ENCODE results near the gene BRAT1. TPM values are rescaled to one million over a fixed set of nuclear protein-coding genes. Genes with fewer than 3 reads are reported as not detected.

The BRAT1 gene
- total and polyA plus RNA-seq, 2 donors (not counting 1 experiment from before 2014, with no cell fraction given): 4.0 to 20.1 TPM

DNA sequence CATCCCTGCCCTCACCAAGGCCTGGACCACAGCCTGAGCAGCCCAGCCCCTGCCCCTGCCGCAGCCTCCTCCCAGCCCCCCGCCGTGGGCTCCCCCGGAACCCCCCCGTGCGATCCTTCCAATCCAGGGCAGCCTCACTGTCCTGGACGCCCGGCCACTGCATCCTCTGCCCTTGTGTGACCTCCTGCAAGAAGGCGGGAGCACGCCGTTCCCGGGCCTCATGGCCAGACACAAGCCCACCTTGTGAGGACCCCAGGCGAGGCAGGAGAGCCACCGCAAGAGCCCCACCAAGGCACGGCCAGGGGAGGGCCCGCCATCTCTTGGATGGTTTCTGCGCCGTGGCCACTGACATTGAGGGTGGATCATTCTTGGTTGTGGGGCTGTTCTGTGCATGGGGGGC lies 43.6 kb downstream of the BRAT1 start:
- Histone ChIP-seq H3K4me2 (ENCODE audit: extremely low read depth, insufficient read depth, low read length) (no peak overlapping the region), H3K27me3 (ENCODE audit: control insufficient read depth, insufficient read depth, low read length) (peaks cover 2% of the 10 kb centered on the region), H3K79me2 (ENCODE audit: control insufficient read depth, insufficient read depth, low read length) (no peaks in the 10 kb centered on the region), H4K20me1 (ENCODE audit: control insufficient read depth, extremely low read depth, insufficient read depth, low read length) (no peaks in the 10 kb centered on the region), H3K27ac (ENCODE audit: insufficient read depth, low read length) (no peak overlapping the region), H3K9ac (ENCODE audit: insufficient read depth, low read length) (no peak overlapping the region), H2AFZ (ENCODE audit: low read length) (no peak overlapping the region), H3K9me3 (ENCODE audit: control insufficient read depth, insufficient read depth, low read depth, low read length) (no peaks in the 10 kb centered on the region), H3K4me3 (replicated peaks in 1 of 4; ENCODE audit: control extremely low read depth in 1 of 4, insufficient read depth in 1 of 4, low read depth in 3 of 4, low read length in 4 of 4) (no peak overlapping the region), H3K4me1 (ENCODE audit: control insufficient read depth, extremely low read depth, insufficient read depth, low read length) (peaks cover 13% of the 10 kb centered on the region), H3K36me3 (ENCODE audit: control insufficient read depth, insufficient read depth, low read length) (no peaks in the 10 kb centered on the region)
- DNase-seq (ENCODE audit: low read depth in 2 of 2): no peak
- no peak for TF ChIP-seq EZH2 (IDR thresholded peaks at IDR 0.05; ENCODE audit: low read length, missing control alignments)
- TF ChIP-seq, protein P1, sequence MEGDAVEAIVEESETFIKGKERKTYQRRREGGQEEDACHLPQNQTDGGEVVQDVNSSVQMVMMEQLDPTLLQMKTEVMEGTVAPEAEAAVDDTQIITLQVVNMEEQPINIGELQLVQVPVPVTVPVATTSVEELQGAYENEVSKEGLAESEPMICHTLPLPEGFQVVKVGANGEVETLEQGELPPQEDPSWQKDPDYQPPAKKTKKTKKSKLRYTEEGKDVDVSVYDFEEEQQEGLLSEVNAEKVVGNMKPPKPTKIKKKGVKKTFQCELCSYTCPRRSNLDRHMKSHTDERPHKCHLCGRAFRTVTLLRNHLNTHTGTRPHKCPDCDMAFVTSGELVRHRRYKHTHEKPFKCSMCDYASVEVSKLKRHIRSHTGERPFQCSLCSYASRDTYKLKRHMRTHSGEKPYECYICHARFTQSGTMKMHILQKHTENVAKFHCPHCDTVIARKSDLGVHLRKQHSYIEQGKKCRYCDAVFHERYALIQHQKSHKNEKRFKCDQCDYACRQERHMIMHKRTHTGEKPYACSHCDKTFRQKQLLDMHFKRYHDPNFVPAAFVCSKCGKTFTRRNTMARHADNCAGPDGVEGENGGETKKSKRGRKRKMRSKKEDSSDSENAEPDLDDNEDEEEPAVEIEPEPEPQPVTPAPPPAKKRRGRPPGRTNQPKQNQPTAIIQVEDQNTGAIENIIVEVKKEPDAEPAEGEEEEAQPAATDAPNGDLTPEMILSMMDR (conservative IDR thresholded peaks at IDR 0.05 in 1 of 2, IDR thresholded peaks at IDR 0.05 in 1 of 2; ENCODE audit: low read depth in 1 of 2, low read length in 2 of 2): no peak

DNA sequence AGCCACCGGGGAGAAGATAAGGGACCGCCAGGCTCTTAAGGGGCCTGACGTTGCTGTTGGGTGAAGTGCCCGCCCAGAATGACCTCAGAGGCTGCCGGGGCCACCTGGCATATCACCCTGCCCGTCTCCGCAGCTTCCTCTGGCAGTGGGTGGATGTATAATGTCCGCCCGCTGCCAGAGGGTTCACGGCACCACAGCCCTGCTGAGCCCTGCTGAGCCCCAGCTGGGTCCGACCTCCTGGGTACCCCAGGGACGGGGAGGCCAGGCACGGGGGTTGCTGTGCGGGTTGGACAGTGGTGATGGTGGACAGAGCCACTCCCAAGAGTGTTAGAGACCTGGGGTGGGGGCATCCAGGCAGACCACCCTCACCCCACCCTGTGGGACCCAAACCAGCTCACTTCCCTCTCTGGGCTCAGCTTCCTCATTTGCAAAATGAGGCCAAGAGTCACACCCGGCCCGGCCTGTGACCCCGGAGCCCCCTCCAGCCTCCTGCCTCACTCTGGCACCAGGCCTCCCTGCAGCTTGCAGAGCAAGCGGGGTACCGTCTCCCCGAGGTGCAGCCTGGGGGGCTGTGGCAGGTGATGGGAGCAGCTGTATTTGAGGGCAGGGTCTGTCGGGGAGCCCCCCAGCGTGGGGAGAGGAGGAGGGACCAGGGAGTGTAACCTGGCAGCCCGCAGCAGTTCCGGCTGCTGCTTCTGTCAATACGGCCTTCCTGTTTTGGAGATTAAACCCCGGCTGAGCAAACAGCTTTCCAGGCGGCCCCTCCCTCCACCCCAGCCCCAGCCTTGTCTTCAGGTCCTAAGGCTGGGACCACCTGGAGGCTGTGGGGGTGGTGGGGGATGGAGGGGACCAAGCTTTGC lies 44.2 kb downstream of the BRAT1 start:
- H3K36me3 ChIP-seq (ENCODE audit: control insufficient read depth, insufficient read depth, low read length): no peaks in the 10 kb centered on the region
- peaks cover 2% of the 10 kb centered on the region for H3K27me3 ChIP-seq (ENCODE audit: control insufficient read depth, insufficient read depth, low read length)
- H3K79me2 ChIP-seq (ENCODE audit: control insufficient read depth, insufficient read depth, low read length): no peaks in the 10 kb centered on the region
- H3K4me2 ChIP-seq (ENCODE audit: extremely low read depth, insufficient read depth, low read length): no peak overlapping the region
- H3K4me1 ChIP-seq (ENCODE audit: control insufficient read depth, extremely low read depth, insufficient read depth, low read length): peaks cover 6% of the 10 kb centered on the region
- no peak overlapping the region for H3K4me3 ChIP-seq (replicated peaks in 1 of 4; ENCODE audit: control extremely low read depth in 1 of 4, insufficient read depth in 1 of 4, low read depth in 3 of 4, low read length in 4 of 4)
- no peaks in the 10 kb centered on the region for H3K9me3 ChIP-seq (ENCODE audit: control insufficient read depth, insufficient read depth, low read depth, low read length)
- H4K20me1 ChIP-seq (ENCODE audit: control insufficient read depth, extremely low read depth, insufficient read depth, low read length): no peaks in the 10 kb centered on the region
- TF ChIP-seq EZH2 (IDR thresholded peaks at IDR 0.05; ENCODE audit: low read length, missing control alignments): no peak
- TF ChIP-seq, protein P1 (conservative IDR thresholded peaks at IDR 0.05 in 1 of 2, IDR thresholded peaks at IDR 0.05 in 1 of 2; ENCODE audit: low read depth in 1 of 2, low read length in 2 of 2): no peak
- no peak overlapping the region for H3K27ac ChIP-seq (ENCODE audit: insufficient read depth, low read length)
- no peak overlapping the region for H2AFZ ChIP-seq (ENCODE audit: low read length)
- DNase-seq (ENCODE audit: low read depth in 2 of 2): no peak
- H3K9ac ChIP-seq (ENCODE audit: insufficient read depth, low read length): no peak overlapping the region

DNA sequence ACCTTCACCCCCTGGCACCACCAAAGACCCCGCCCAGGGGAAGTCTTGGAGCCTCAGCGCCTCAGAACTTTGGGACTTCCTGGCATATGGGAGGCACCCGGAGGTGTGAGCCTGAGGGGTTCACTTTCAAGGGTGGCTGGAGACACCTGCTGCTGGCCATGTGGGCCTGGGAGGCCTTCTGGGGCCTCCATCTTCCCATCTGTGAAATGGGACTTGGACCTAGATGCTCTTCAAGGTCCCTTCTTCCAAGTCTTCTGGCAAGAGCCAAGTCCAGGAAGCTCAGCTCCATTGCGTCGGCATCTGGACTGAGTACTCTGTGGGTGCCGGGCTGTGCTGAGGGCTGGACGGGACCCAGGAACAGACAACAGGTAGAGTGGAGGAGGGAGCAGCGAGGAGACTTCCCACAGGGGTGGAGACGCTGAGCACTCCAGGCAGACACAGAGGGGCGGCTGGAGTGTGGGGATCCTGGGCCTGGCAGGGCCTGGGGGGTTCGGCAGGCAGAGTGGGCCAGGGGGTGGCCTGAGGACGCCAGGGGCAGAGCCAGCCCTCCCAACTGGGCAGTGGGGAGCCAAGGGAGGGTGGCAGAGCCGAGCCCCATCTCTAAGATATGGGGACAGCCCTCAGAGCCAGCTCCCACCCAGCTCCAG lies 45.1 kb downstream of the BRAT1 start:
- TF ChIP-seq EZH2 (IDR thresholded peaks at IDR 0.05; ENCODE audit: low read length, missing control alignments): no peak
- TF ChIP-seq, protein P1 (conservative IDR thresholded peaks at IDR 0.05 in 1 of 2, IDR thresholded peaks at IDR 0.05 in 1 of 2; ENCODE audit: low read depth in 1 of 2, low read length in 2 of 2): no peak
- Histone ChIP-seq H3K27ac (ENCODE audit: insufficient read depth, low read length) (no peak overlapping the region), H3K36me3 (ENCODE audit: control insufficient read depth, insufficient read depth, low read length) (no peaks in the 10 kb centered on the region)

More for the DNA sequence above, 45.1 kb downstream of the BRAT1 start:
- Histone ChIP-seq H3K9me3 (ENCODE audit: control insufficient read depth, insufficient read depth, low read depth, low read length) (no peaks in the 10 kb centered on the region), H3K4me3 (replicated peaks in 1 of 4; ENCODE audit: control extremely low read depth in 1 of 4, insufficient read depth in 1 of 4, low read depth in 3 of 4, low read length in 4 of 4) (no peak overlapping the region), H3K27me3 (ENCODE audit: control insufficient read depth, insufficient read depth, low read length) (peaks cover 2% of the 10 kb centered on the region), H3K9ac (ENCODE audit: insufficient read depth, low read length) (no peak overlapping the region), H3K4me2 (ENCODE audit: extremely low read depth, insufficient read depth, low read length) (no peak overlapping the region), H2AFZ (ENCODE audit: low read length) (no peak overlapping the region), H3K4me1 (ENCODE audit: control insufficient read depth, extremely low read depth, insufficient read depth, low read length) (peaks cover 6% of the 10 kb centered on the region), H4K20me1 (ENCODE audit: control insufficient read depth, extremely low read depth, insufficient read depth, low read length) (no peaks in the 10 kb centered on the region), H3K79me2 (ENCODE audit: control insufficient read depth, insufficient read depth, low read length) (no peaks in the 10 kb centered on the region)
- DNase-seq (ENCODE audit: low read depth in 2 of 2): no peak

Data from fibroblast of lung (primary cell).